ENCODE results near the gene TAMM41. TPM values are rescaled to one million over a fixed set of nuclear protein-coding genes. Genes with fewer than 3 reads are reported as not detected.
A peak's percentile ranks its signal among the peaks of the same experiment; 100 is the strongest.
"Not testable (repeated sequence)": the region's sequence is repeated elsewhere in the genome, so short reads cannot be mapped to it uniquely, and the experiment has no call there.

TAMM41 gene
- total RNA-seq, 1 donor from 2014 or later, result 22.5 TPM

DNA sequence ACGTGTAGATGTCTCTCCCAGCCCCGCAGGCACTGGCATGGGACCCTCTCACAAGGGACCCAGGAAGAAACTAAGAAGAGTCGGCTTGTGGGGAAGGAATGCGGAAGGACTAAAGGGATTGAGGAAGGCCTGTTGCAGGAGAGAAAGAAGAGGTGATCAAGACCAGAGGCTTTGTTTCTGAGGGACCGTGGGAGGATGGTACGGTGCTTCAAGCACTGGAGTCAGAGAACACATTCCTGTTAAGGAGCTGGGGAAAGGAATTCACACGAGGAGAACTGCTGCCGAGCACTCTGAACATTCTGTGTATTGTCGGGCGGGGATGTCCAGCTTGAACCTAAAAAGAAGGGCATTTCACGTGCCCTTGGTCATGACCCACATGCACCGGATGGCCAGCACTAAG is 91.4 kb downstream of the TAMM41 start:
- Histone ChIP-seq H3K79me2 (ENCODE audit: low read depth) (no peaks in the 10 kb centered on the region), H3K9me3 (ENCODE audit: low read depth) (no peaks in the 10 kb centered on the region), H3K27ac (no peak overlapping the region), H2AFZ (replicated peaks) (peak overlapping the region; percentile 13), H3F3A (ENCODE audit: low read depth) (peaks cover 8% of the 10 kb centered on the region), H3K9ac (no peak overlapping the region), H3K27me3 (no peaks in the 10 kb centered on the region), H4K20me1 (ENCODE audit: low read depth) (no peaks in the 10 kb centered on the region), H3K4me2 (peak overlapping the region; percentile 10), H3K4me1 (peaks cover 14% of the 10 kb centered on the region), H3K36me3 (no peaks in the 10 kb centered on the region), H3K4me3 (no peak overlapping the region)
- no peak for TF ChIP-seq EZH2 (IDR thresholded peaks at IDR 0.05)
- no peak for TF ChIP-seq EZH2phosphoT487 (IDR thresholded peaks at IDR 0.05)
- TF ChIP-seq, protein P1, sequence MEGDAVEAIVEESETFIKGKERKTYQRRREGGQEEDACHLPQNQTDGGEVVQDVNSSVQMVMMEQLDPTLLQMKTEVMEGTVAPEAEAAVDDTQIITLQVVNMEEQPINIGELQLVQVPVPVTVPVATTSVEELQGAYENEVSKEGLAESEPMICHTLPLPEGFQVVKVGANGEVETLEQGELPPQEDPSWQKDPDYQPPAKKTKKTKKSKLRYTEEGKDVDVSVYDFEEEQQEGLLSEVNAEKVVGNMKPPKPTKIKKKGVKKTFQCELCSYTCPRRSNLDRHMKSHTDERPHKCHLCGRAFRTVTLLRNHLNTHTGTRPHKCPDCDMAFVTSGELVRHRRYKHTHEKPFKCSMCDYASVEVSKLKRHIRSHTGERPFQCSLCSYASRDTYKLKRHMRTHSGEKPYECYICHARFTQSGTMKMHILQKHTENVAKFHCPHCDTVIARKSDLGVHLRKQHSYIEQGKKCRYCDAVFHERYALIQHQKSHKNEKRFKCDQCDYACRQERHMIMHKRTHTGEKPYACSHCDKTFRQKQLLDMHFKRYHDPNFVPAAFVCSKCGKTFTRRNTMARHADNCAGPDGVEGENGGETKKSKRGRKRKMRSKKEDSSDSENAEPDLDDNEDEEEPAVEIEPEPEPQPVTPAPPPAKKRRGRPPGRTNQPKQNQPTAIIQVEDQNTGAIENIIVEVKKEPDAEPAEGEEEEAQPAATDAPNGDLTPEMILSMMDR (IDR thresholded peaks at IDR 0.05), result no peak
- Mint-ChIP-seq H3K4me1 (peaks cover 12% of the 10 kb centered on the region), H3K27me3 (ENCODE audit: insufficient read depth, low read depth) (no peaks in the 10 kb centered on the region), H3K36me3 (no peaks in the 10 kb centered on the region), H3K9me3 (peaks cover 2% of the 10 kb centered on the region), H3K4me3 (no peak overlapping the region), H3K27ac (no peak overlapping the region)
- peak; percentile 48 for DNase-seq (ENCODE audit: low spot score)

DNA sequence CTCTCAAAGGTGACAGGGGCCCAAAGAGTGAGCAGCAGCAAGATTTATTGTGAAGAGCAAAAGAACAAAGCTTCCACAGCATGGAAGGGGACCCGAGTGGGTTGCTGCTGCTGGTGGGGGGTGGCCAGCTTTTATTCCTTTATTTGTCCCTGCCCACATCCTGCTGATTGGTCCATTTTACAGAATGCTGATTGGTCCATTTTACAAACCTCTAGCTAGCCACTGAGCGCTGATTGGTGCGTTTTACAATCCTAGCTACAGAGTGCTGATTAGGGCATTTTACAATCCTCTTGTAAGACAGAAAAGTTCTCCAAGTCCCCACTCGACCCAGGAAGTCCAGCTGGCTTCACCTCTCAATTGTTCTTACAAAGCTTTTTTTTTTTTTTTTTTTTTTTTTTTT is 94.4 kb downstream of the TAMM41 start:
- not testable (repeated sequence) for DNase-seq (ENCODE audit: low spot score); H3F3A ChIP-seq (ENCODE audit: low read depth); H3K27ac Mint-ChIP-seq

DNA sequence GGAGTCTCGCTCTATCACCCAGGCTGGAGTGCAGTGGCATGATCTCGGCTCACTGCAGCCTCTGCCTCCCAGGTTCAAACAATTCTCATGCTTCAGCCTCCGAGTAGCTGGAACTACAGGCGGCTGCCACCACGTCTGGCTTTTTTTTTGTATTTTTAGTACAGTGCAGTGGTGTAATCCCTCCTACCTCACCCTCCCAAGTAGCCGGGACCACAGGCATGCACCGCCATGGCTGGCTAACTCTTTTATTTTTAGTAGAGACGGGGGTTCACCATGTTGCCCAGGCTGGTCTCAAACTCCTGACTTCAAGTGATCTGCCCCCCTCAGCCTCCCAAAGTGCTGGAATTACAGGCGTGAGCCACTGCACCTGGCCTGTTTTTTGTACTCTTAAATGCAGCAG is 98.4 kb downstream of the TAMM41 start:
- H3K4me3 ChIP-seq; H2AFZ ChIP-seq (replicated peaks); H3K4me1 ChIP-seq; H3K9ac ChIP-seq; H3K27ac Mint-ChIP-seq; H3K4me2 ChIP-seq; H3K4me1 Mint-ChIP-seq; H3K36me3 ChIP-seq; DNase-seq (ENCODE audit: low spot score); H3K36me3 Mint-ChIP-seq; H3K27ac ChIP-seq; H3K4me3 Mint-ChIP-seq; H3K79me2 ChIP-seq (ENCODE audit: low read depth); H3F3A ChIP-seq (ENCODE audit: low read depth); H3K9me3 ChIP-seq (ENCODE audit: low read depth); H3K27me3 Mint-ChIP-seq (ENCODE audit: insufficient read depth, low read depth); H3K9me3 Mint-ChIP-seq; H3K27me3 ChIP-seq; H4K20me1 ChIP-seq (ENCODE audit: low read depth): not testable (repeated sequence)

More for the DNA sequence above, 94.4 kb downstream of the TAMM41 start:
- not testable (repeated sequence) for H3K36me3 Mint-ChIP-seq; H3K79me2 ChIP-seq (ENCODE audit: low read depth); H3K9me3 Mint-ChIP-seq; H3K4me1 ChIP-seq; H3K9ac ChIP-seq; H3K27me3 ChIP-seq; H2AFZ ChIP-seq (replicated peaks); H4K20me1 ChIP-seq (ENCODE audit: low read depth); H3K27ac ChIP-seq; H3K4me2 ChIP-seq; H3K4me3 Mint-ChIP-seq; H3K36me3 ChIP-seq; H3K27me3 Mint-ChIP-seq (ENCODE audit: insufficient read depth, low read depth); H3K4me3 ChIP-seq; H3K9me3 ChIP-seq (ENCODE audit: low read depth); H3K4me1 Mint-ChIP-seq

Small RNA genes within 50 kb of the gene (small RNA-seq; reads per million reads assigned to genes)
- not detected for gene CYCSP12

Other genes starting within 250 kb of the TAMM41 start
- 82.6 and 111 TPM in 2 replicates for gene VGLL4, start 203.0 kb downstream of the TAMM41 start, total RNA-seq (ENCODE audit: low replicate concordance)
- gene SYN2, start 157.5 kb upstream of the TAMM41 start, total RNA-seq (ENCODE audit: low replicate concordance), result 0.84 and 3.1 TPM in 2 replicates

All from neural progenitor cell (in vitro differentiated cells).